Kasumi-1 (cell line): ENCODE measurements around the gene XYLB.
A peak's percentile ranks its signal among the peaks of the same experiment; 100 is the strongest.

Experiments used
- DNase-seq, 2 experiments: peaks; one replicate each; lab custom pipeline; 2025; lab: John Stamatoyannopoulos, UW

Gene XYLB

GRCh38 chr3:38323060-38323459 lies 23.5 kb upstream of the XYLB start:
- DNase-seq: no peak

DNA sequence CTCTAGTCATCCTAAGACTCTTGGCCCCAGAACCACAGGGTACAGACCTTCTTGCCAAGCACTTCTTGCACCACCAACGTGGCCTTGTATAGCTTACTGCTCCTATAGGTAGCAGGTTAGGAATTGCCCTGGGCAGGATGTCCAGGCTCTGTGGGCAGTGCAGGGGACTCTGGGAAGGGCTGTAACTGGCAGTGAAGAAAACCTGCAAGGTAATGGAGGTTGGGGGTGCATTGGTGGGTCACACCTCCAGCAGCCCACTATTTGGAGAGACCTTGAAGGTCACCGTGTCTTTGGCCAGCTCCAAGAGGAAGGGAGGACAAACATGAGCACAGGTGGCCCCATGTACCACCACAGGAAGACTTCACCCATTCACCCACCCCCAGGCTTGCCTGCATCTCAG lies 21.3 kb upstream of the XYLB start:
- no peak for DNase-seq

GRCh38 chr3:38327335-38328009 lies 19.1 kb upstream of the XYLB start:
- no peak for DNase-seq

DNA sequence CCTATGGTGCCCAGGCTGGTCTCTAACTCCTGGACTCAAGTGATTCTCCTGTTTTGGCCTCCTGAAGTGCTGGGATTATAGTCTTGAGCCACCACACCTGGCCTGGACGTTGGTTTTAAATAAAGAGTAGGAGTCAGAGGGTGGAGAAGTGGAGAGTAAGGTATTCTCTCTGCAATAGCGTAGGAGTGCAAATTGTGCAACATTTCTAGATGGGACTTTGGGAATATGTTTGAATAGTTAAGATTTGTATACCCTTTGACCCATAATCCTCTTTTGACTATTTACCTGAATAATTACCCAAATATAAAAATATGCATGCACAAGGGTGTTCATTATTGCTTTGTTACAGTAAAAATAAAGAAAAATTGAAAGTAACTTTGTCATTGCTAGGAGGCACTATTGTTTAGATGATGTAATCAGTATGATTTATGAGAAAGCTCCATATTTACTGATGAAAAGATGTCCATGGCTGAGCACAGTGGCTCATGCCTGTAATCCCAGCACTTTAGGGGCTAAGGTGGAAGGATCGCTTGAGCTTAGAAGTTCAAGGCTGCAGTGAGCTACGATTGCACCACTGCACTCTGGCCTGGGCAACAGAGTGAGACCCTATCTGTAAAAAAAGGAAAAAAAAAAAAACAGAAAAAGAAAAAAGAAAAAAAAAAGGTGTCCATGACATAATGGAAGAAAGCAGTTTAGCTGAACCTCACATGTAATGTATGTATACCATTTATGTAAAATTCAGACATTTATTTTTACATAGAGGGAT lies 15.1 kb upstream of the XYLB start:
- no peak for DNase-seq

DNA sequence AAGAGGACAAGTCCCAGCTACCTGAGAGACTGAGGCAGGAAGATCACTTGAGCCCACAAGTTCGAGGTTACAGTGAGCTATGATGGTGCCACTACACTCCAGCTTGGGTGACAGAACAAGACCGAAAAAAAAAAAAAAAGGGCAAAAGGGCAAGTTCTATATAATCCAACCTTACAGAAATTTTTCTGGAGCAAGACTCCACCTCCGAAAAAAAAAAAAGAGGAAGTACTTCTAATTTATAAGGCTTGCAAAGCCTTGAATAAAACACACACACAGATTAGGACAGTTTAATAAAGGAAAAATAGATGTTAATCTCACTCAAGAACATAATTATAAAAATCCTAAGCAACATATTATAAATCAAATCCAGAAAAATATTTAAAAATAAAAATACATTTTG lies 14.4 kb upstream of the XYLB start:
- DNase-seq: peak; percentile 42 to 54

DNA sequence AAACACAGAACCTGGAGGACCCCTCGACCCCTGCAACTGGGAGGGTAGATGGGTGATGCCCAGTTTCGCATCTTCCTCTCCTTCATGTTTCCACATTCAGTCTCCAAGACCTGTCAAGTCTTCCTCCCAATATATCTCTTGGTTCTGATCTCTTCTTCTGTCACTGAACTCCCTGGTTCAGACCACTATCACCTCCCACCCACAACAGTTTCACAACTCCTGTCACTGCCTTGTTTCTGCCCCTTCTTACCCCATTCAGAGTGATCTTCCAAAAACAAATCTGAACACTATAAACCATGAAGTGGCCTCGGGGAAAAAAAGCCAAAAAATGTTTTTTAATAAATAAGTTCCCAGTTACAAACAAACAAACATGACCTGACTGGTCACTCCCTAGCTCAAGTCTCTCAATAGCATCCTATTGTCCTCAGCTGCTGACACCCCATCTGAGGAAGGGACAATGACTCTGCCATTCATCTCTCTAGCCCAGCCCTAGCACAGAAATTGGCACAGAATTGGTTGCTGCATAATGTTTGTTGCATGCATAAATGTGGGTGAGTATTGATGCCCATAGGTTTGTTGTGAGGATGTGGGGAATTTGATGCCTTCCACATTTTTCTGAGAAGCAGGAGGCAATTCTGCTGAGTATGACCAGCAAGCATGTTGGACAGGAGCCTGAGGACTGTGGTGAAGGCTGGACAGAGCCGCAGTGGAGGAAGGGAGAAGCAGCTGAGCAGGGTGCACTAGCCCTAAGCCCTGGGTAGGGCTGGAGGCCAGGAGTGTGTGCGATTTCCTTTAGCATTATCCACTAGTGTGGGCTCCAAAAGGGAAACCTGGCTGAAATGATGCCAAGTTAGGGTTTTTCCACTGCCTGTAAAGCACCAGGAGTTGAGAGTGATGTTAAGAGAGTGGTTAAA lies 12.2 kb upstream of the XYLB start:
- no peak for DNase-seq

- no peak for DNase-seq
These were observed 11.3 kb upstream of the XYLB start for GRCh38 chr3:38335263-38335662.

DNA sequence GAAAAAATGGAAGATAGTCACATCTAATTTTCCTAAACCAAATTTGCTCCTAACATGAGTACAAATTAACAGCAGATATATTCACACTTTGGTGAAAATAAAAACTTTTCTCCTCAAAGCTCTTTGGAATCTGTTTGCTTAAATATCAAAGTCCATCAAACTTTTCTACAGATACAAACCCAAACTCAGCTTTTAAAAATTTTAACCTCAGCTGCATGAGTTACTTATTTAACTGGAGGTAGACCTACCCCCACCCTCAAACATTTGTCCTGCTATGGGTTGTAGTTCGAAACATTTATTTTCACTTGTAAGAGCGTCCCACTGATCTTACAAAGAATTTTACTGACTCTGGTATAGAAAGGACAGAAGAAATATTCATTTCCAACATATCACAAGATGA lies 8.9 kb upstream of the XYLB start:
- no peak for DNase-seq

DNA sequence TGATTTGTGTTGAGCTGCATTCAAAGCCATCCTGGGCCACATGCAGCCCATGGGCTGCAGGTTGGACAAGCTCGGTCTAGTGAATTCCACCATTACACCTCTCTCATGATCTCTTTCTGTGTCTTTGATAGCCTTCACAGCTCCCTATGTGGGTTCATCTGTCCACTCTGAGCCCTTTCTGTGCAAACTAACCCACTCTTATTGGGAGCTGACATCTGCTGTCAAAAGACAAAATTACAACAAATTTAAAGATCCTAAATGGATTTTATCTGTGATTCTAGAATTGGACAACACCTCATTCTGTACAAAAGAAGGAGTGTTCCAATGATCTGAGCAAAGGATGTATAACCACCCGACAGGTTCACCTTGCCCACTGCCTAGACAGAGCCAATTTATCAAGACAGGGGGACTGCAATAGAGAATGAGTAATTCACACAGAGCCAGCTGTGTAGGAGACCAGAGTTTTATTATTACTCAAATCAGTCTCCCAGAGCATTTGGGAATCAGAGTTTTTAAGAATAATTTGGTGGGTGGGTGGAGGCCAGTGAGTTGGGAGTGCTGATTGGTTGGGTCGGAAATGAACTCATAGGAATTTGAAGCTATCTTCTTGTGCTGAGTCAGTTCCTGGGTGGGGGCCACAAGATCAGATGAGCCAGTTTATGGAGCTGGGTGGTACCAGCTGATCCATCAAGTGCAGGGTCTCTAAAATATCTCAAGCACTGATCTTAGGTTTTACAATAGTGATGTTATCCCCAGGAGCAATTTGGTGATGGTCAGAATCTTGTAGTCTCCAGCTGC lies 2.6 kb upstream of the XYLB start:
- DNase-seq: peak; percentile 31 to 62

- DNase-seq: no peak
These were observed 552 bp upstream of the XYLB start for GRCh38 chr3:38345879-38346586.

GRCh38 chr3:38347421-38348200 lies 1.0 kb downstream of the XYLB start:
- DNase-seq: no peak

GRCh38 chr3:38348903-38349302 lies 2.3 kb downstream of the XYLB start:
- peak; percentile 70 to 72 for DNase-seq

DNA sequence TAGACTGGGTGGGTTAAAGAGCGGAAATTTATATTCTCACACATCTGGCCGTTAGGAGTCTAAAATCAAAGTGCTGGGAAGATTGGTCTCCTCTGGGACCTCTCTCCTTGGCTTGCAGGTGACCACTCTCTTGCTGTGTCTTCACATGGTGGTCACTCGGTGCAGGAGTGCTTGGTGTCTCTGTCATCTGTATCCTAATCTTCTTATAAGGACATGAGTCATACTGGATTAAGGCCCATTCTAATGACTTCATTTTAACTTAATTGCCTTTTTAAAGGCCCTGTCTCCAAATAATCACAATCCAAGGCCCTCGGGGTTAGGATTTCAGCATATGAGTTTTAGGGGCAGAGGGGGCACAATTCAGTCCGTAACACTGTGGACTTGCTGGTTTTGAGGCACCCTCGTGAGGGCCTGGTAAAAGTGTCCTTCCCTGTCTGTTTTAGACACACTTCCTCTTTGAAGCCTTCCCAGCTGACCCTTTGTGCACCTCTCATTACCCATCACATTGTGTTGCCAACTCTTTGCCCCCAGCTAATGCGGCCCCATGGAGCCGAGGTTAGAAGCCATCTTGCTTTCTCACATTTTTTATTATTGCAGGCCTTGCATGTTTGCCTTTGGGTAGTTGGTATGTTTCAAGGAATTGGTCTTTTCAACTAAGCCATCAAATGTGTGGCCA lies 3.2 kb downstream of the XYLB start:
- DNase-seq: no peak

GRCh38 chr3:38353151-38353550 lies 6.6 kb downstream of the XYLB start:
- no peak for DNase-seq

GRCh38 chr3:38354588-38355330 lies 8.2 kb downstream of the XYLB start:
- peak; percentile 53 to 64 for DNase-seq

GRCh38 chr3:38359038-38359437 lies 12.5 kb downstream of the XYLB start:
- no peak for DNase-seq

GRCh38 chr3:38360345-38360744 lies 13.8 kb downstream of the XYLB start:
- no peak for DNase-seq

- no peak for DNase-seq
These were observed 14.9 kb downstream of the XYLB start for GRCh38 chr3:38361496-38361895.

DNA sequence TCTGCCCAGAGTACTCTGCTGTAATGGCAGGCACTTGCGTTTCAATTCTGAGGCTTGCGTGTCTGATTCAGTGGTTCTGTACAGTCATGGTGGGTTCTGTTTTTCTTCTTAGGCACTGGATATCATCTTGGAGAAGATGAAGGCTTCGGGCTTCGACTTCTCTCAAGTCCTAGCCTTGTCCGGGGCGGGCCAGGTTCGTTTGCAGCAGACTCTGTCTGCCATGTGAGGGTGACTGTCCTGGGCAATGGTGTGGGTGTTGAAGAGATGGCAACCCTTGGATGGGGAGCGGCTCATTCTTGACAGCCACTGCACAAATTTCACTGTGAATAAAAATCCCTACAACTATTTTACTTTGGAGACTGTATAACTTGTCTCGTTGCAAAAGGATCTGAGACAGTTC lies 16.2 kb downstream of the XYLB start:
- DNase-seq: no peak
